ENCODE data around the gene KRTAP4-7. TPM values are rescaled to one million over a fixed set of nuclear protein-coding genes. Genes with fewer than 3 reads are reported as not detected.

The KRTAP4-7 gene
- total RNA-seq, 1 experiment from 2014 or later = not detected

- Histone ChIP-seq H4K20me1 (ENCODE audit: low read length) (no peaks in the 10 kb centered on the region), H2AFZ (ENCODE audit: low read length) (peak overlapping the region; percentile 61; the same call in 1 of the 2 replicates), H3K4me1 (ENCODE audit: insufficient read depth, low read length) (peaks cover 39% of the 10 kb centered on the region), H3K79me2 (ENCODE audit: low read length) (no peaks in the 10 kb centered on the region), H3K9me2 (replicated peaks; ENCODE audit: low read length) (no peaks in the 10 kb centered on the region), H3K27ac (ENCODE audit: low read length) (peak overlapping the region; percentile 25), H3K27me3 (ENCODE audit: low read length) (no peaks in the 10 kb centered on the region), H3K4me2 (ENCODE audit: low read length) (peak overlapping the region; percentile 22; the same call in 1 of the 2 replicates), H3K4me3 (ENCODE audit: low read length) (no peak overlapping the region), H3K9ac (ENCODE audit: low read length) (no peak overlapping the region), H3F3A (ENCODE audit: low read length, unreplicated experiment) (peaks cover 7% of the 10 kb centered on the region), H3K36me3 (ENCODE audit: low read depth, low read length) (no peaks in the 10 kb centered on the region), H3K9me3 (ENCODE audit: low read length) (no peaks in the 10 kb centered on the region)
- POLR2A ChIA-PET (ENCODE audit: unreplicated experiment) = no interaction called here
- no peak for TF ChIP-seq EZH2phosphoT487 (IDR thresholded peaks at IDR 0.05; ENCODE audit: borderline replicate concordance, low read length)
- no peak for TF ChIP-seq EZH2 (IDR thresholded peaks at IDR 0.05; ENCODE audit: low read length, unreplicated experiment)
- no peak for TF ChIP-seq CTCF (conservative IDR thresholded peaks at IDR 0.05; ENCODE audit: low read depth, low read length)
- intact Hi-C loops (cut with micrococcal nuclease) = no loop called here
- peak; percentile 13; the same call in 1 of the 2 replicates for ATAC-seq
- CTCF ChIA-PET = no interaction called here
- no peak for DNase-seq
- BruUV-seq (replicated peaks) = no TSS peak
Measured at GRCh38 chr17:41133880-41134735, 50.2 kb downstream of the KRTAP4-7 start.

Other genes with a start within 250 kb of the KRTAP4-7 start
- gene KRT12, start 216.9 kb upstream of the KRTAP4-7 start, total RNA-seq (2014; rRNA removed) = not detected in 2 replicates
- gene KRT20, start 198.9 kb upstream of the KRTAP4-7 start, total RNA-seq (2014; rRNA removed) = 0.18 TPM in 1 of 2 replicates, not detected in the other
- gene KRT23, start 146.5 kb upstream of the KRTAP4-7 start, total RNA-seq (2014; rRNA removed) = not detected in 2 replicates
- not detected in 2 replicates for gene KRT39, start 117.2 kb upstream of the KRTAP4-7 start, total RNA-seq (2014; rRNA removed)
- gene KRT40, start 99.8 kb upstream of the KRTAP4-7 start, total RNA-seq (2014; rRNA removed) = not detected in 2 replicates
- not detected in 2 replicates for gene KRTAP3-3, start 90.0 kb upstream of the KRTAP4-7 start, total RNA-seq (2014; rRNA removed)
- gene KRTAP3-2, start 84.2 kb upstream of the KRTAP4-7 start, total RNA-seq (2014; rRNA removed) = not detected in 2 replicates
- gene KRTAP3-1, start 75.0 kb upstream of the KRTAP4-7 start, total RNA-seq (2014; rRNA removed) = 1.6 TPM in 1 of 2 replicates, not detected in the other
- 0.51 TPM in 1 of 2 replicates, not detected in the other for gene KRTAP1-5, start 56.9 kb upstream of the KRTAP4-7 start, total RNA-seq (2014; rRNA removed)
- not detected in 2 replicates for gene KRTAP1-4, start 54.0 kb upstream of the KRTAP4-7 start, total RNA-seq (2014; rRNA removed)
- not detected in 2 replicates for gene KRTAP1-3, start 49.3 kb upstream of the KRTAP4-7 start, total RNA-seq (2014; rRNA removed)
- gene KRTAP1-1, start 42.7 kb upstream of the KRTAP4-7 start, total RNA-seq (2014; rRNA removed) = not detected in 2 replicates
- not detected in 2 replicates for gene KRTAP2-1, start 36.8 kb upstream of the KRTAP4-7 start, total RNA-seq (2014; rRNA removed)
- not detected in 2 replicates for gene KRTAP2-2, start 28.9 kb upstream of the KRTAP4-7 start, total RNA-seq (2014; rRNA removed)
- 10.8 and 12.4 TPM in 2 replicates for gene KRTAP2-3, start 24.0 kb upstream of the KRTAP4-7 start, total RNA-seq (2014; rRNA removed)
- gene KRTAP2-4, start 18.3 kb upstream of the KRTAP4-7 start, total RNA-seq (2014; rRNA removed) = not detected in 2 replicates
- not detected in 2 replicates for gene KRTAP4-8, start 14.0 kb downstream of the KRTAP4-7 start, total RNA-seq (2014; rRNA removed)
- not detected in 2 replicates for gene KRTAP4-16, start 18.1 kb downstream of the KRTAP4-7 start, total RNA-seq (2014; rRNA removed)
- not detected in 2 replicates for gene KRTAP4-9, start 21.2 kb downstream of the KRTAP4-7 start, total RNA-seq (2014; rRNA removed)
- gene KRTAP4-11, start 34.2 kb downstream of the KRTAP4-7 start, total RNA-seq (2014; rRNA removed) = not detected in 2 replicates
- not detected in 2 replicates for gene KRTAP4-12, start 40.0 kb downstream of the KRTAP4-7 start, total RNA-seq (2014; rRNA removed)
- gene KRTAP4-6, start 56.4 kb downstream of the KRTAP4-7 start, total RNA-seq (2014; rRNA removed) = not detected in 2 replicates
- not detected in 2 replicates for gene KRTAP4-5, start 65.7 kb downstream of the KRTAP4-7 start, total RNA-seq (2014; rRNA removed)
- not detected in 2 replicates for gene KRTAP4-4, start 76.6 kb downstream of the KRTAP4-7 start, total RNA-seq (2014; rRNA removed)
- not detected in 2 replicates for gene KRTAP4-3, start 84.1 kb downstream of the KRTAP4-7 start, total RNA-seq (2014; rRNA removed)
- not detected in 2 replicates for gene KRTAP4-2, start 94.1 kb downstream of the KRTAP4-7 start, total RNA-seq (2014; rRNA removed)
- not detected in 2 replicates for gene KRTAP4-1, start 100.8 kb downstream of the KRTAP4-7 start, total RNA-seq (2014; rRNA removed)
- gene KRTAP9-1, start 105.7 kb downstream of the KRTAP4-7 start, total RNA-seq (2014; rRNA removed) = not detected in 2 replicates
- gene KRTAP9-2, start 142.5 kb downstream of the KRTAP4-7 start, total RNA-seq (2014; rRNA removed) = not detected in 2 replicates
- gene KRTAP9-3, start 148.3 kb downstream of the KRTAP4-7 start, total RNA-seq (2014; rRNA removed) = not detected in 2 replicates
- not detected in 2 replicates for gene KRTAP9-8, start 153.8 kb downstream of the KRTAP4-7 start, total RNA-seq (2014; rRNA removed)
- gene KRTAP9-4, start 165.5 kb downstream of the KRTAP4-7 start, total RNA-seq (2014; rRNA removed) = not detected in 2 replicates
- gene KRTAP9-9, start 171.2 kb downstream of the KRTAP4-7 start, total RNA-seq (2014; rRNA removed) = not detected in 2 replicates
- not detected in 2 replicates for gene KRTAP9-6, start 181.2 kb downstream of the KRTAP4-7 start, total RNA-seq (2014; rRNA removed)
- not detected in 2 replicates for gene KRTAP9-7, start 191.5 kb downstream of the KRTAP4-7 start, total RNA-seq (2014; rRNA removed)
- not detected in 2 replicates for gene KRTAP29-1, start 218.7 kb downstream of the KRTAP4-7 start, total RNA-seq (2014; rRNA removed)
- gene KRTAP16-1, start 225.2 kb downstream of the KRTAP4-7 start, total RNA-seq (2014; rRNA removed) = not detected in 2 replicates
- gene KRTAP17-1, start 231.6 kb downstream of the KRTAP4-7 start, total RNA-seq (2014; rRNA removed) = not detected in 2 replicates

All from PC-3 (cell line).